NCI-H748 treated with DMSO at 0.1 percent for 48 hours (cell line): ENCODE data around the gene LIPN.

Experiments used
- DNase-seq: peaks from one replicate; lab custom pipeline; 2025; lab: John Stamatoyannopoulos, UW

LIPN gene

DNA sequence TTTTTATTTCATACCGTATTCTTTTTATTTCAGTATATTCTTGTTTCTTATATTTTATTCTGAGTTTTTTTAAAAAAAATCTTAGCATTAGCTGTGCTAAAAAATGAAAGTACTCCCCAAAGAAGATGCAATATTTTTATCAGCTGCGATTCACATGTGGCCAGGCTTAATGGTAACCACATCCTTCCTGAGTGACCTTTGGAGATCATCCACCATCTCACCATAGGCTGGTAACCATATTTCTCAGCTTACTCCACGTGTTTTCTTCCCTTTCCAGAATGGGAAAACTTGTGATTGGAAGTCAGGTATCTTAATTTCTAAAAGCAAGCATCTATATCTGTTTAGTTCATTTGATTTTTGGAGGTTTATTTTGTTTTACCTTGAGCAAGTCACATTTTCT is 23.9 kb downstream of the LIPN start:
- no peak for DNase-seq

DNA sequence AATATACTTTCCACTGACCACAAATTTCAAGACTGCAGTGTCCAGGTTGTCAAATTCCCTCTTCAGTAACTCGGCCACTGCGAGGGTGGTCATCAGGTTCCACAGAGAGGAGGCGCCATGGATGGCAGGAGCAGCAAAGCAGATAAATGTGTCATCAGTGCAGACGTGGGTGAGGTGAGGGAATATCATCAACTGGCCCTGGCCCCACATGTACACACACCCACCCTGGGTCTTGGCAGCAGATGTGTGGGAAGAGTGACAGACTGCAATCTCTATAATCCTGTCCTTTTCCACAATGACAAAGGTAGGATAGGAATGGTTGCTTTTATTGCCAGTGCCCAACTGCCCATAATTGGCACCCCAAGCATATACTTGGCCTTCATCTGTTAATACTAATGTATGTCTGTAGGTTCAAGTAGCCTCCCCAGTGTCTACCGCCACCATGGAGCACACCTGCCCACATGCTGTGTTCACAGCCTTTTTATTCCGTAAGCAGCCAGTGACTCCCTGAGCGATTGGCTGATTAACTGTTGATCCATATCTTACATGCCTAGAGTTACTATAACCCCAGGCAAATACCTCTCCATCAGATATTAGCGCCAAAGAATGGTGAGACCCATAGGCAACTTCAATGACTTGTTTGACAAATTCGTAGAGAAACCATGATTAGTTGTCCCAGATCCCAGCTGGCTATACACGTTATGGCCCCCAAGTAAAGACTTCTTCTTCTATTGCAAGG is 26.4 kb downstream of the LIPN start:
- DNase-seq: no peak

DNA sequence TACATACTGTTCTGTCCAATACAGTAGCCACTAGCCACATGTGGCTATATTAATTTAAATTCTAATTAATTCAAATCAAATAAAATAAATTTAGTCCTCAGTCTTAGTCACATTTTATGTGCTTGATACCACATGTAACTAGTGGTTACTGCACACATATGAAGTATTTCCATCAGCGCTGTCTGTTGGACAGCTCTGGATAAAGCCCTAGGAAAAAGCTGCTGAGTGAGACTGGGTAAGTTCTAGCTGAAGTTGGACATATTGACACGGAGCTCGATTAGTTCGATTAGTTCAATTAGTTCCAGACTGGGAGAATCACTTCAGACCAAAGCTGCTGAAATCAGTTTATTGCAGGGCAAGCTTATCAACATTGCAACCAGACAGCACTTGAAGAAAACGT is 27.6 kb downstream of the LIPN start:
- no peak for DNase-seq

DNA sequence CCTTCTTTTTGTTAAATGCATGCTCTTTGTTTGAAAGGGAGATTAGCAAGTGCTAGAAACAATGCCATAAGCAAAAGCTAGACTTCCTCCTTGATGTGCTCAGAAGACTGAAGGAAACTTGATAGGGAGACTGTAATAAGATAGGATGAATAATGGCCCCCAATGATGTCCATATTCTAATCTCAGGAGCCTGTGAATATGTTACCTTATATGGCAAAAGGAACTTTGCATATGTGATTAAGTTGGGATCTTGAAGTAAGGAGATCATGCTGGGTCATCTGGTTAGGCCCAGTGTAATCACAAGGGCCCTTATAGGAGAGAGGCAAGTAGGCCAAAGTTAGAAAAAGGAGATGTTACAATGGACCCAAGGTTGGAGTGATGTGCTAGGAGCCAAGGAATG is 29.1 kb downstream of the LIPN start:
- no peak for DNase-seq

DNA sequence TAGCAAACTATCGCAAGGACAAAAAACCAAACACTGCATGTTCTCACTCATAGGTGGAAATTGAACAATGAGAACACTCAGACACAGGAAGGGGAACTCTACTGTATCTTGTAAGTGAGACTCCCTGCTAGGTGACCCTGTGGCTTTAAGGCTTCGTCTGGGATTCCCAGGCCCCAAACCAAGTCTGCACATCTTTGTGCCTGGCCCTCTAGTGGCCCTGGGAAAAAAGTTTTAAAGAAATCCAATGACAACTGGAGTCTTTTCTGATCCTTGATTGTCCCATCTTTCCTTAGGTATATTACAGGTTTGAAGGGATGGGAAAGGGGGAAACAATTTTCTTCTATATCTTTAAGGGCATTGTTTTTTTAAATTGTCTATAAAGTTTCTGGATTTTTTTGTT is 32.1 kb downstream of the LIPN start:
- no peak for DNase-seq

DNA sequence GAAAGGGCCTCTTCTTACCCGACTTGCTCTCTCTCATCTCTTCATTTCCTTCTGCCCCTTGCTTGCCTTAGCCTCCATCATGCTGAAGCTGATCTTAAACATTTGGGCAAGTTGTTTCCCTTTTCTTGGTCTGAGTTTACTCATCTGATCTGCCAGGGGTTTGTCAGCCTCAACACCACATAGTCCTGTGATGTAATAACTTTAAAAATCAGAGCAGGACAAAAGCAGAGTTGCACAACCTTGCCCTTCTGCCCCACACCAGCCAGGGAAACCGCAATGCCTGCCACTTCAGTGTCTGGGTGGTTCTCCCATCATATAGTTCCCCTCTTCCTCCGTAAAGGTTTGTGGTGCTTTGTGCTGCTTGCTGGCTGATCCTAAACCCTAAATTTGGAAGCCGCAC is 32.8 kb downstream of the LIPN start:
- no peak for DNase-seq

DNA sequence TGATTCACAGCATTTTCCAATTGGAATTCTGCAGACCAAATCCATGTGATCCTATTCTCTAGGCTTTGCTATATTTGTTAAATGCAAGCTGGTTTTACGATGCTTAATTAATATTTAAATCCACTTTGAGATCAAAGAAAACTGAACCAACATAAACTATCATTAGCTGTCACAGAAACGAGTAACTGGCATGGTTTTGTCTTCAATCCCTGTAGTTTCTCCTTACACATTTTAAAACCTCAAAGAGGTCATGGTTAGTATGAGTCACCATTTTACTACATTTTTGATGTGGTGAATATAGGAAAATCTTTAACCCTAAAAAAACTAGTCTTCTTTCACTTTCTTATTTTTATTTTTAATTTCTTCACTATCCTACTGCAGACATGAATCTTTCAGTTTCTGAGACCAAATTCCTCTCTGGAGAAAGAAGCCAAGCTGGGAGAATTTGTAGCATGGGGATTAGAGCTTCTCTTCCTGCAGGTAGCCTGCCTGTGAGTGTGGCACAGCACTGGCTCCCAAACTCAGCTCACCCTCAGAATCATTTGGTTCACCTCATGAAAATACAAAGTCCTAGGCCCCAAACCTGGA is 34.0 kb downstream of the LIPN start:
- no peak for DNase-seq

DNA sequence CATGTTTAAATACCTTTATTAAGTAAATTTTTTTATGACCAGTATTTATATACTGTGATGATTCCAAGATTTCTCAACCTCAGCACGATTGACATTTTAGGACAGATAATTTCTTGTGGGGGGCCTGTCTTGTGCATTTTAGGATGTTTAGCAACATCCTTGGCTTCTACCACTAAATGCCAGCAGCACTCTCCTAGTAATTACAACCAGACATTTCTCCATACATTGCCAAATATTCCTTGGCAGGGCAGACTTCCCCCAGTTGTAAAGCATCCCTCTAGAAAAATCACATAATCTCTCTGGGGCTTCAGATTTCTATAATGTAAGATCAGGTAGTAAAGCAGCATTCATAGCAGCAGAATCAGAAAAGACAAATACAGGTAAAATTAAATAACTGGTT is 34.9 kb downstream of the LIPN start:
- no peak for DNase-seq

DNA sequence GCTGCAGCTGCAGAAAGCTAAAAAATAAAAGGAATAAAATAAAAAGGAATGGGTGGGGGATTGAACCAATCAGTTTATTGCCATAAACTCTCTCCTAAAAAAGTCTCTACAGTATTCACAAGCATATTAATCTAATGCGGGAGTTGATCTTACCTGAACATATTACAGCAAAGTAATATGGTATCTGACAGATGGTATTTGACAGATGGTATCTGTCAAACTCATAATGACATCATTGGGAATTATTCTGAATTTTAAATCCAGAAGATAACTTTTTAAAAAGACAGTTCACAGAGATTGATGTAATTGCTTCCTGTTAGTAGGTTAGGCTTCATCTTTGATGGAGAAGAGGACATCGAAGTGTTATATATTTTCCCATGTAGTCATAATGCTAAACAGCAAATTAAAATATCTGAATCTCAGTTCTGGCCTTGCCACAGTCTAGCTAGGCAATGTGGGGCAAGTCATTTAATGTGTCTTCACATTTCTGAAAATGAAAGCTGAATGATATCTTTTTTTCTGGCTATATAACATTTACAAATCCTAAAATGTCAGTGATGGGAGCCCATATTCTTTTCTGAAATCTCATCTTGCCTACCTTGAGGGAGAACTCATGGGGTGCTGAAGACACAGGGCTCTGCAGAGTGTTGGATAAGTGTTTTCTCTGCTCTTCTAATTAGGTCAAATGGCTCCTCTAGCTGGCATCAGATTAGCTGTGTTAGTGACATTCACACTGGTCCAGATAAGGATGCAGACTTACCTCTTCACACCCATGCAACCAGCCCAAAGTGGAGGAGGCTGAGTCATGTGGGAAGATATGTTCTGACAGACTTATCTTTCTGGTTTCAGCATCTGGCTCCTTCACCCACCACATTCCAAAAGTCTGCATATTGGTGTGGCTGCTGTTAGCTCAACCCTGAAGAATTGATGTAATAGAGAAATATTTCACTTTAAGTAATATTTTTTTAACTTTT is 40.6 kb downstream of the LIPN start:
- no peak for DNase-seq

DNA sequence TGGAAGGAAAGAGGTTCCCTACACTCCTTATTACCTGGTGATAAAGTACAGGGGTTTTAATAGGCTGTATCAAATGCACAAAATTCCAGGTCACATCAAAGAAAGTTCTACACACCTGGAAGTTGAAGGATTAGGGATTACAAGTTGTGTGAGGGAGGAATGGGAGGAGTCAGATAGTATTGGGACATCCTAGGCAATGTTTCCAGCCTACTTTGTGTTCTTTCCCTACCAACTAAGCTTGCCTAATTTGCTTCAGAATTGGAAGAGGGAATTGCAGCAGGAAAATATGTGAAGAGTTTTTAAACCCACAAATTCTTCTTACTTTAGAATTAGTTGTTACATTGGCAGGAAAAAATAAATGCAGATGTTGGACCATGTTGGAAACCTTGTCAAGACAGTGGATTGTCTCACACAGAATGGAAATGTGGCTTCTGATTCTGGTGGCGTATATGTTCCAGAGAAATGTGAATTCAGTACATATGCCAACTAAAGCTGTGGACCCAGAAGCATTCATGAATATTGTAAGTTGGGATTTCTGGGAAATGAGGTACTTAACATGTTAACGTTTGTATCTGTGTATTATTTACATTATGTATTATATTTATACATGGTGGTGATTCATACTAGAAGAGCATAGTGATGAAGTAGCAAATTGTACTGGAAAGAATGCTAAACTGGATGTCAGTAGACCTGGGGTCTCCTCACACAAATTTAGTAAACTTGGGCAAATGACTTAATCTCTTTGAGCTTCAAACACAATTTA is 42.9 kb downstream of the LIPN start, which contains the start of gene LIPM:
Gene LIPM (plus strand): TSS at position 208 of the 763 bp plus-strand sequence. CDS start 167 bp downstream, at position 375.
- DNase-seq: no peak

DNA sequence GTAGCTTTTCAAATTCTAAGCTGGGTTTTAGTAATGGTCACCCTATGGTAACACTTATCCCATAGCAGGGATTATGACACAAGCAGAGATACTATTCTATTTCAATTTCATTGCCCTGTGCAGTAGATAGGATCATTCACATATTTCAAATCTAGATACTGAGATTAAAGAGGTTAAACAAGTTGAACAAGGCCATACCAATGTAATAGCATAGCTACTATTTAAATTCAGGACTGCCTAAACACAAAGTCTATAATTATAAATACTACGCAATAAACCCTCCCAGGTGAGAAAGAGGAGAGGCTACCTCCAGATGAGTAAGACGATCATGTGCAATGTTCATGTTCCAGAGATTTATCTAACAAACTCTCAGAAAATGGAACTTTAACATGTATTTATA is 43.8 kb downstream of the LIPN start:
- no peak for DNase-seq

DNA sequence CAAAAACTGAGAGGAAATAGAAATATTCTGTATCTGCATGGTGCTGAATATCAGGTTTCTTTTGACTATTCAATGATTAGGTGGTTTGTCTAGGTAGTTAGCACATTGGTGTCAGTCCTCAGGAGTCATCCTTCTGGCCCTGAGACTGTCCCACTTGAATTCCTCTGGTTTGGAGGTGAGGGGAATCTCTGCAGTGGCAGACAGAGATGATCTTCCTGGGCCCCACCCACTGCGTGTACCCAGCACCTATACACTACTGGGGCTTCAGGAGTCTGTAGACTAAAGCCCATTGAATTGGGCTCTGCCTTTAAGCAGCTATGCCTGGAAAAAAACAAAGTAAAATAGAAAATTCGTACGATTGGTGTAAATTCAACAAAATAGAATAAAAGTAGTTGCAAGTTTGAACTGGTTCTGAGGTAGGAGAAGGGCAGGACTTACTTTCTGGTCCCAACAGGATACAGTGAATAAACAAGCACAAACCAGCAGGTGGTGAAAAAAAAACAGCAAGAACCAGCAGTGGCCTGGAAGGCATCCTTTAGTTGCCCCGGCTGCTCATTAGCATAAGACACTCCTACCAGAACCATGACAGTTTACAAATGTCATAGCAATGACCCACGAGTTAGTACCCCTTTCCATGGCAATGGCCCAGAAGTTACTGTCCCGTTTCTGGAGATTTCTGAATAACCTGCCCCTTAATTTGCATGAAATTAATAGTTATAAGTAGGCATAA is 44.4 kb downstream of the LIPN start:
- no peak for DNase-seq

DNA sequence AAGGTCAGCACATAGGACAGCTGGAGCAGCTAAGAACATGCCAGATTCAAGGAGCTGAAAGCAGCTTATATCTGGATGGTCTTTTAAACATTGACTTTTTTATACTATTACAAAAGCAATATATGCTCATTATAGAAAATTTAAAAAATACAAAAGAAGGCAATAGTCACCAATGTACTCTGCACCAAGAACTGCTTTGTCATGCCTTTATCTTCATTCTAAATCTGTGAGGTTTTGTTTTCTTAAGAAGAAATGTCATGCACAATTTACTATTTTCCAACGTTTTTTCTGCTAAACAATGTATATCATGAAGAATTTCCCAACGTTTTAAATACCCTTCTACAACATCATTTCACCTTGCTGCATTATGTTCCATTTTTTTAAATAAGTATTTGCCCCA is 45.5 kb downstream of the LIPN start:
- DNase-seq: no peak

DNA sequence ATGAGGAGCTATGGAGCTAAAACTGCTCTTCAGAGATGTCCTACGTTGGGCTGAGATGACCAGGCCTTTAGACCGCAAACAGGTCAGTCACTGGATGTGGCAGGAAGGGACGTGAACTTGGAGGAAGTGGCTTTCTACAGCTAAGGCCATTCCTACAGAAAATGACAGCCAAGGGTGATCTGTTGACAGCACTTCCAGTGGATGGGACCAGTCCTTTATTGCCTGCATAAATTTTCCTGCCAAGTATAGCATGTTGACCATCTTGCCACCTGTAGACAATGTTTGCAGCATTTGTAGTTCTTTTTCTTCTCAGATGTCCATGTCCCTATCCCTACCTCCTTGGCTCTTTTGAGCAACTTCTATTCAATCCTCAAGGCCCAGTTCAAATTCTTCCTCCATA is 46.1 kb downstream of the LIPN start:
- DNase-seq: no peak

DNA sequence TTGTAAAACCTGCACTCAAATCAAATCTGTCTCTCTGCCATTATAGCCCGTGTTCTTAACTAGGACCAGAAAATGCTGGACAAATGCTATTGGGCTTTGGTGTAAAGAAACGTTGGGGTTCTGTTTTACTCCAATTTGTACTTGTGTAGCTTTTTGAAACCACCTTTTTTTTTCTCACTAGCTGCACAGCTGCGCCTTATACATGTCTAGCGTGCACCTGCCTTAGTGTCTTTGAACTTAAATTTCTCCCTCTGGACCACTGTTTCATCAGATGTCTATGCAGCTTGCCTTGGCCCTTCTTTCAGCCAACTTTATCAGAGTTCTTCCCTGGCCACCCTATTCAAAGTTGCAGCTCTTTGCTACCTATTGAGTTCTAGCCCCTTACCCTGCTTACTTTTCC is 49.8 kb downstream of the LIPN start:
- no peak for DNase-seq

DNA sequence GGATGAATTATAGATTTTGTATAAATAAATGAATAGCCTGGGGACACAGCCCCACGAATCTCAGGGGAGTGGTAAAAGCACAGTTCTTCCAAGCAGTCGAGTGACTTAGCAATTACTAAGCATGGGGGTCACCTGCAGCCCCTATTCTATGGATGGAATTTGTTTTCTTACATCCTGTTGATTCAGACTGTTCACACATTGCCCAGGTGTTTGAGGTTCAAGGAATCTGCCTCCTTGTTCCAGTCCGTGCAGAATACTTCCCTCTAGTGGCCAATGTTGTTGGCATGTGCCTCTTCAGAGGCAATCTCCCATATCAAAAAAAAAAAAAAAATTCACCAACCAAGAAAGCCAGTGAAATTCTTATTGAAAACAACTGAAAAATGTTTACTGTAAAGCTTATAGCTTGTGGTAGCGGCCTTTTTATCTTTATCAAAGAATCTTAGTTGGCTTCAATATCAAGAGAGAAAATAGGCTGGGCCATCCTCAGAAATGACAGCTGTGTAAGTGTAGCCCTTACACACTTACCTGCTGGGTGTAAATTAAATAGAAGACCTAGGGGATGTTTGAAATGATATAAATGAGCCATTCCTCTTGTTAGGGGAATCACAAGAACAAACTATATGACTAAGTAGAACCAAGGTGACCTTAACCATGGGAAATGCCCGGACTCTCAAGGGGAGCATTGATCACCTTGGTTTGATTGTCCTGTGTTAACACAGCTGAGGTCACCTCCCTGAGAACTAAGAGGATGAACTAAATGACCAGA is 50.6 kb downstream of the LIPN start:
- peak; percentile 48 for DNase-seq

DNA sequence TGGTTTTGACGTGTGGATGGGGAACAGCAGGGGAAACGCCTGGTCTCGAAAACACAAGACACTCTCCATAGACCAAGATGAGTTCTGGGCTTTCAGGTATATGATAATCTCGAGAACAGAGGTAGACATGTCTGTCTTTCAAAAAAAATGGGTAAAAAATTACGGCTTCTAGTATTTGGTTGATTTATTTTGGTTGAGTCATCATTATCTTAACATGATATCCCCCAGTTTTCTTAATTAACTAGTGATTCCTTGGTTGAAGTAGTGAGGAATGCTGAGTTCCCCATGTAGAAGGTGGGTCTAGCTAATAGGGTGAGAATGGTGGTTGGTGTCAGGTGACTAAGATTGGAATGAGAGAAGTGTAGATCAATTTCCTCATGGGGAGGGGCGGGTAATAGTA is 53.4 kb downstream of the LIPN start:
- no peak for DNase-seq

DNA sequence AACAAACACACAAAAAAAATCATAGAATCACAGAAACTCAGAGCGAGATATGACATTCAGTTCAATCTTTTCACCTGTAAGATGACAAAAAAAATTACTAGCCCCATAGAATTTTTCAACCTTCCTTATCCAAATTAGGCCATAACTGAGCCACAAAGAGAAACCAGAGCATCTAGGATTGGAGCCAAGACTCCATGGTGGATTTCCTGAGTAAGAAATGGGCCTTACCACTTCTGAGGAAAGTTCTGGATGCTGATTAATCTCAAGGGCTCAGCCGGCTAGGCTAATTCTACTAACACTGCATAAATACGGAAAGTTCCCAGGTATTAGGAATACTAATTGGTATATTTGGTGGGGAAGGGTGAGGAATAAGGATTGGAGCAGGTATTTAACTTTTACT is 59.5 kb downstream of the LIPN start:
- no peak for DNase-seq

DNA sequence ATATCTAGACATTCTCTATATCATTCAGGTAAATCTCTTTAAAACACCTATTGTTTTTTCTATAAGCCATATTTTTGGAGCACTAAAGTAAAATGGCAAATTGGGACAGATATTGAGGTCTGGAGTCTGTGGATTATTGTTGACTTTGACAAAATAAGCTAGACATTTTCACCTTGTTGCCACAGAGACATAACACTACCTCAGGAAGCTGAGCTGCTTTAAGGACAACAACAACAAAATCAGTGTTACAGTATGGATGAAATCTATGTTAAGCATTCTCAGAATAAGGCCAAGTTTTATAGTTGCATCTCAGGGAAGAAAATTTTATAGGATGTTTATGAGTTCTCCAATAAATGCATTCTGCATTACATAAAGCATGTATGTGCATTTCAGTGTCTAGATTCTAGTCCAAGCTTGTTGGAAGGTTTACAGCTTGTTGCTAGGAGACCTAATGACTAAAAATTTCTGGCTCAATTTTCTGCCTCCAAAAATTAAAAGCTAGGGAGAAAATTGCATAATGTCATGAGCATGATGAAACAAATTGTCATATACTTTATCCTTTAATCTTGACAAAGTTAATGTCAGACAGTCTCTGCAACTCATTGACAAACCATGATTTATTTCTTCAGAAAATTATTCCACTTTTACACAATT is 61.1 kb downstream of the LIPN start:
- no peak for DNase-seq

DNA sequence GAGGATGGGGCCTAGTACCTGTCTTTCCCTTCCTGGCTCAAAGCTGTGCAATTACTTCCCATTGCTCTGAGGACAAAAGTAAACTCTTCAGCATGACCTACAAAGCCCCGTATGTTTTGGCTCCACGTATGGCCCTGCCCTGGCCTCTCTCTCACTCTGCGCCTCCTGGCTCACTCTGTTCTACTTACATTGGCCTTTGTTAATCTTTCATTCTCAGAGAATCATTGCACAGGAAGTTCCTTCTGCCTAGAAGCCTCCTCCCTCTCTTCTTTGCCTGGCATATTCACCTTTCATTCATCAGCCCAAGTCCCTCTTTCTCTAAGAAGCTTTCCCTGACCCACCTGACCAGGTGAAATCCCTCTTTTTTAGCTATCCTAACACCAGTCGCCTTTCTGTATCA is 66.6 kb downstream of the LIPN start:
- no peak for DNase-seq
